MM.1S (cell line): ENCODE results near the gene RAB27B.

Experiments
- CTCF ChIP-seq: fragments of 300-600 bp; sonication (generic); IDR thresholded peaks from 2 replicates; pipeline ENCODE4 v1.5.1; 2016; ENCODE audit warnings: antibody characterized with exemption, low read length, mixed read lengths
- EZH2 ChIP-seq: fragments of 300-600 bp; sonication (generic); optimal IDR thresholded peaks from 2 replicates; pipeline ENCODE3; 2017; ENCODE audit warnings: low read depth, mild to moderate bottlenecking, antibody characterized with exemption, low read length, mixed read lengths

GRCh38 chr18:54783139-54783538, 45.1 kb upstream of the RAB27B start:
- TF ChIP-seq CTCF (no peak), EZH2 (no peak)
